Germinal center (tissue), 1 donor: ENCODE measurements around the gene HAO2.
"Not testable (repeated sequence)": the region's sequence is repeated elsewhere in the genome, so short reads cannot be mapped to it uniquely, and the experiment has no call there.

Experiments used
- DNase-seq: peaks from one replicate; pipeline ENCODE4 v3.0.0; 2012; ENCODE audit warnings: mixed read lengths, low spot score

The HAO2 gene

GRCh38 chr1:119368554-119368953 is at the start of gene HAO2:
TSS of gene HAO2 (plus strand) at chr1:119368785. CDS start at chr1:119381086, 12,301 bp downstream.
- DNase-seq: no peak

- DNase-seq: no peak
Measured at GRCh38 chr1:119320100-119320499, 48.5 kb upstream of the HAO2 start.

- no peak for DNase-seq
Measured at GRCh38 chr1:119321666-119322419, 46.7 kb upstream of the HAO2 start.

GRCh38 chr1:119323216-119323982 is 45.2 kb upstream of the HAO2 start:
- DNase-seq: no peak

- DNase-seq: no peak
Measured at GRCh38 chr1:119324198-119324597, 44.4 kb upstream of the HAO2 start.

- no peak for DNase-seq
Measured at GRCh38 chr1:119326251-119326650, 42.3 kb upstream of the HAO2 start.

- no peak for DNase-seq
Measured at GRCh38 chr1:119327094-119327449, 41.5 kb upstream of the HAO2 start.

GRCh38 chr1:119327450-119328155 is 41.0 kb upstream of the HAO2 start:
- DNase-seq: peak; percentile 24

GRCh38 chr1:119329541-119330461 is 38.8 kb upstream of the HAO2 start:
- no peak for DNase-seq

- no peak for DNase-seq
Measured at GRCh38 chr1:119330466-119331189, 38.0 kb upstream of the HAO2 start.

- no peak for DNase-seq
Measured at GRCh38 chr1:119331190-119331515, 37.4 kb upstream of the HAO2 start.

- no peak for DNase-seq
Measured at GRCh38 chr1:119331915-119332314, 36.7 kb upstream of the HAO2 start.

- DNase-seq: no peak
Measured at GRCh38 chr1:119332622-119333021, 36.0 kb upstream of the HAO2 start.

GRCh38 chr1:119333163-119333896 is 35.3 kb upstream of the HAO2 start:
- DNase-seq: no peak

- DNase-seq: not testable (repeated sequence)
Measured at GRCh38 chr1:119333897-119334250, 34.7 kb upstream of the HAO2 start.

- DNase-seq: no peak
Measured at GRCh38 chr1:119336848-119337247, 31.7 kb upstream of the HAO2 start.

- DNase-seq: no peak
Measured at GRCh38 chr1:119338004-119338403, 30.6 kb upstream of the HAO2 start.

GRCh38 chr1:119338757-119339156 is 29.8 kb upstream of the HAO2 start:
- no peak for DNase-seq

- DNase-seq: no peak
Measured at GRCh38 chr1:119340861-119341261, 27.7 kb upstream of the HAO2 start.

- no peak for DNase-seq
Measured at GRCh38 chr1:119341372-119341947, 27.1 kb upstream of the HAO2 start.
